ENCODE measurements around the gene PTPRT.

Gene PTPRT

DNA sequence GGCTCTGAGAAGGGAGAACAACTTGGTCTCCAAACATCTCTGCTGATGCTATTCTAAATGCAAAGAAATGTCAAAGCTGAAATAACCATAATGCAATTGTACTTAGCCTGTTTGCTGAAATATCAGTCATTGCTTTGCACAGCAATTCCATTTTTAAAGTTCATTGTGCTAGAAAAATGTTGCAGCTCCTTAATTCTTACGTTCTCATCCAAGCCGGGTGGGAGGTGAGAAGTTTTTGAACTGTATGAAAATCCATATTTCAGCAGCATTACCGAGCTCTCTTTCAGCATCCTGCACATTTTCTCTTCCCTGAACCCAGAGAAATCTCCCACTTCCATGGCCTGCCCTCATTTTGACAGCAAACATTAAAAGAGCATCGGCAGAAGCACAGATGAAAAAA is 630.0 kb downstream of the PTPRT start:
- H3K36me3 ChIP-seq = no peaks in the 10 kb centered on the region
- no peak overlapping the region for H3K27ac ChIP-seq
- no peak overlapping the region for H3K4me3 ChIP-seq (ENCODE audit: low read depth in 1 of 2, low read length in 1 of 2)
- H3K4me1 ChIP-seq (ENCODE audit: control insufficient read depth in 1 of 2, insufficient read depth in 1 of 2, low read depth in 1 of 2, low read length in 1 of 2) = no peaks in the 10 kb centered on the region
- H3K9me3 ChIP-seq = no peaks in the 10 kb centered on the region
- no peaks in the 10 kb centered on the region for H3K27me3 ChIP-seq
- TF ChIP-seq, protein P1, sequence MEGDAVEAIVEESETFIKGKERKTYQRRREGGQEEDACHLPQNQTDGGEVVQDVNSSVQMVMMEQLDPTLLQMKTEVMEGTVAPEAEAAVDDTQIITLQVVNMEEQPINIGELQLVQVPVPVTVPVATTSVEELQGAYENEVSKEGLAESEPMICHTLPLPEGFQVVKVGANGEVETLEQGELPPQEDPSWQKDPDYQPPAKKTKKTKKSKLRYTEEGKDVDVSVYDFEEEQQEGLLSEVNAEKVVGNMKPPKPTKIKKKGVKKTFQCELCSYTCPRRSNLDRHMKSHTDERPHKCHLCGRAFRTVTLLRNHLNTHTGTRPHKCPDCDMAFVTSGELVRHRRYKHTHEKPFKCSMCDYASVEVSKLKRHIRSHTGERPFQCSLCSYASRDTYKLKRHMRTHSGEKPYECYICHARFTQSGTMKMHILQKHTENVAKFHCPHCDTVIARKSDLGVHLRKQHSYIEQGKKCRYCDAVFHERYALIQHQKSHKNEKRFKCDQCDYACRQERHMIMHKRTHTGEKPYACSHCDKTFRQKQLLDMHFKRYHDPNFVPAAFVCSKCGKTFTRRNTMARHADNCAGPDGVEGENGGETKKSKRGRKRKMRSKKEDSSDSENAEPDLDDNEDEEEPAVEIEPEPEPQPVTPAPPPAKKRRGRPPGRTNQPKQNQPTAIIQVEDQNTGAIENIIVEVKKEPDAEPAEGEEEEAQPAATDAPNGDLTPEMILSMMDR (IDR thresholded peaks at IDR 0.05) = no peak

DNA sequence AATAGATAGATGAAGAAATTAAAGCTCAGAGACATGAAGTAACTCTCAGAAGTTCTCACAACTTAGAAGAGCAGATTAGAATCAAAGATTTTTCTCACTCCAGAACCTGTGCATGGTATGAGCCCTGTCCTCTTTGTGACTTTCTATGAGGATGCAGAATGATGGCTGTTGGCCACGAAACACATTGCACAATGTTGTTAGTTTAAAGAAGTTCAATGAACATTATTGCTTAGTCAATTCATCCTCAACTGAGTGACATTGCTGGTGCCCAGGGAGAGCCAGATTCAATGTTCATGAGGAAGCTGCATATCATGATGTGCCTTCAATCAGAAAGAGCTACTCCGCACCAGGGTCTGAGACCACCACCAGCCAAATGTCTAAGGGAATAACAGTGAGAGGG is 633.1 kb downstream of the PTPRT start:
- Histone ChIP-seq H3K9me3 (no peaks in the 10 kb centered on the region), H3K27ac (no peak overlapping the region), H3K27me3 (no peaks in the 10 kb centered on the region), H3K4me1 (ENCODE audit: control insufficient read depth in 1 of 2, insufficient read depth in 1 of 2, low read depth in 1 of 2, low read length in 1 of 2) (no peaks in the 10 kb centered on the region), H3K36me3 (no peaks in the 10 kb centered on the region), H3K4me3 (ENCODE audit: low read depth in 1 of 2, low read length in 1 of 2) (no peak overlapping the region)
- TF ChIP-seq, protein P1 (IDR thresholded peaks at IDR 0.05) = no peak

DNA sequence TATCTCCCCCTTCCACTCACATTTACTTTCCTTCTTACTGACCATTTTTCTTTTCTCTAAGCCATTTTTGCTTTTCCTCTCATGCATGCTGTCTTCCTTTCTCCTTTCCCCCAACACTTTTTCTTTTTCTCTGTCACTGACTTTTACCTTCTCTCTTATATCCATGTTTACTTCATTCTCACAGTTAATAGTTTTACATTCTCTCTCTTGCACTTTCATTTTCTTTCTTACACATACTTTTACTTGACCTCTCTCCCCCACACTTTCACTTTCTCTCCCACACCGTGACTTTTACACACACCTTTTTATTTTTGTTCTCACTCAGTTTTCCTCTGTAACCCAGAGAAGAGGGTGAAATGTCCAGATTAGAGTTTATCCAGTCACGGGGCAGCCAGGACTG is 636.3 kb downstream of the PTPRT start:
- Histone ChIP-seq H3K9me3 (no peaks in the 10 kb centered on the region), H3K4me3 (ENCODE audit: low read depth in 1 of 2, low read length in 1 of 2) (no peak overlapping the region), H3K36me3 (no peaks in the 10 kb centered on the region), H3K27ac (no peak overlapping the region), H3K27me3 (no peaks in the 10 kb centered on the region), H3K4me1 (ENCODE audit: control insufficient read depth in 1 of 2, insufficient read depth in 1 of 2, low read depth in 1 of 2, low read length in 1 of 2) (no peaks in the 10 kb centered on the region)
- TF ChIP-seq, protein P1 (IDR thresholded peaks at IDR 0.05) = no peak

DNA sequence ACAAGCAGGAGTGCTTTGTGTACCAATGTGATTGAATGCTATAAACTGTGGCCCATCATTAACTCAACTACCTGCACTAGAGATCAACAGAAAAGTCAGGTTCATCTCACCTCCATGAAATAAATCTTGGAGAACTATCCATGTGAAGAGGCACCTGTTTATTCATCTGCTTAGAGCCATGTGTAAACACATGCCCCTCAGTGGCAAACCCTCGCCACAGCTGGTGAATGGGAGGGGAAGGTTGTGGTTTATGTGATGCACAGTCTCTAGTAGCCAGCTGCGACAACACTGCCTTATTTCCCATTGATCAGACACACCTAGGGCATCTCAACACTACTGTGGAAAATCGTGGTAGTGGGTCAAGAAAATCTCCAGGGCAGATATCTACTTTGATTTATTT is 640.2 kb downstream of the PTPRT start:
- TF ChIP-seq, protein P1 (IDR thresholded peaks at IDR 0.05) = no peak
- H3K9me3 ChIP-seq = no peaks in the 10 kb centered on the region

DNA sequence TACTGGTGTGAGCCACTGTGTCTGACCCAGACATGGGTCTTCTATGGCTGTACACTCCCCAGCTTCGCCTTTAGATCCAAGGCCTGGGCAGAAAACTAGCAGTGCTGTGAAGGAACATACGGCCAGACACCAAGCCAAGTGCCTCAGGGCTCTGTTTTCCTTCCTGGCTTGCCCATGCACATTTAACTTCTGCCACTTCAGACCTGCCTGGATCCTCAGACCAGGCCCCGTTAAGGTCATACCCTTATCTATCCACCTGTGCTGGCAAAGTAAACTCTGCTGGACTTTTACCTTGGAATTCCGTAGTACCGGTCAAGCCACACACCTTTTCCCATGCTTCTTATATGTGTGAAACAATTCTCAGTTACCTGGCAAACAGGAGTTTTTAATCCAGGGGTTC is 644.8 kb downstream of the PTPRT start:
- H3K27ac ChIP-seq = no peak overlapping the region
- TF ChIP-seq, protein P1 (IDR thresholded peaks at IDR 0.05) = no peak
- no peak overlapping the region for H3K4me3 ChIP-seq (ENCODE audit: low read depth in 1 of 2, low read length in 1 of 2)
- no peaks in the 10 kb centered on the region for H3K36me3 ChIP-seq
- no peaks in the 10 kb centered on the region for H3K27me3 ChIP-seq
- no peaks in the 10 kb centered on the region for H3K4me1 ChIP-seq (ENCODE audit: control insufficient read depth in 1 of 2, insufficient read depth in 1 of 2, low read depth in 1 of 2, low read length in 1 of 2)
- H3K9me3 ChIP-seq = no peaks in the 10 kb centered on the region

More for the DNA sequence above, 640.2 kb downstream of the PTPRT start:
- no peaks in the 10 kb centered on the region for H3K27me3 ChIP-seq
- no peaks in the 10 kb centered on the region for H3K4me1 ChIP-seq (ENCODE audit: control insufficient read depth in 1 of 2, insufficient read depth in 1 of 2, low read depth in 1 of 2, low read length in 1 of 2)
- no peak overlapping the region for H3K4me3 ChIP-seq (ENCODE audit: low read depth in 1 of 2, low read length in 1 of 2)
- no peaks in the 10 kb centered on the region for H3K36me3 ChIP-seq
- no peak overlapping the region for H3K27ac ChIP-seq

DNA sequence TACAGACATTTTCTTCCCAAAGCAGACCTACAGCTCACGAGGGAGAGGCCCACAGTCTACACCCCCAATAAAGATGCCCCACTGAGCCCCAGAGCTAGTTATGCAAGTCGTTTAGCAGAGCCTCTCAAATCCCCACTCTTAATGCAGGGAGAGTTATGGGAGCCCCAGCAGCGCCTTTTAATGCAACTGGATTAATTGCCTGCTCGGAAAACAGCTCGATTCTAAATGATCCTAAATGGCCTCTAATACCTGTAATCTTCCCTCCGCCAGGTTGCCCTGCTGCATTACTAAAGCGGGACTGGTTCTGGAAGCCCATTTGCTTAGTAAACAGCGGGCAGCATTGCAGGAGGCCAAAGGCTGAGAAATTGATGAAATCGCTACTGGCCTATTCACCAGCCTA is 656.9 kb downstream of the PTPRT start:
- Histone ChIP-seq H3K4me1 (ENCODE audit: control insufficient read depth in 1 of 2, insufficient read depth in 1 of 2, low read depth in 1 of 2, low read length in 1 of 2) (no peaks in the 10 kb centered on the region), H3K27me3 (no peaks in the 10 kb centered on the region), H3K36me3 (no peaks in the 10 kb centered on the region), H3K27ac (no peak overlapping the region), H3K4me3 (ENCODE audit: low read depth in 1 of 2, low read length in 1 of 2) (no peak overlapping the region), H3K9me3 (no peaks in the 10 kb centered on the region)
- TF ChIP-seq, protein P1 (IDR thresholded peaks at IDR 0.05) = no peak

Measured in neutrophil (primary cell).